Neural cell (in vitro differentiated cells): ENCODE results near the gene CTCF. TPM values are rescaled to one million over a fixed set of nuclear protein-coding genes. Genes with fewer than 3 reads are reported as not detected.

Experiments used
- H2AFZ ChIP-seq: fragments of 200-600, 300-800 bp; sonication (generic), shearing (Covaris generic); 2 replicates; pipeline ENCODE4 v1.6.0; 2014; ENCODE audit warnings: low read depth, mild to moderate bottlenecking, antibody characterized with exemption, low read length, moderate library complexity
- H3F3A ChIP-seq: fragments of 200-600 bp; shearing (Covaris generic); 2 replicates; pipeline ENCODE4 v1.6.1; 2016; ENCODE audit warnings: mild to moderate bottlenecking, moderate library complexity, mixed read lengths, antibody characterized with exemption, low read length; ENCODE audit not compliant: insufficient read depth, poor library complexity, severe bottlenecking
- H3K27ac ChIP-seq: fragments of 200-600, 300-800 bp; sonication (generic), shearing (Covaris generic); 2 replicates; pipeline ENCODE4 v1.5.1; 2014; ENCODE audit warnings: mild to moderate bottlenecking, low read length, moderate library complexity
- H3K27me3 ChIP-seq: fragments of 300-800, 200-600 bp; sonication (generic), shearing (Covaris generic); 2 replicates; pipeline ENCODE4 v1.6.0; 2014; ENCODE audit warnings: mild to moderate bottlenecking, low read depth, low read length, moderate library complexity; ENCODE audit not compliant: insufficient read depth
- H3K36me3 ChIP-seq: fragments of 300-800, 200-600 bp; sonication (generic), shearing (Covaris generic); 2 replicates; pipeline ENCODE4 v1.5.1; 2014; ENCODE audit warnings: mild to moderate bottlenecking, antibody characterized with exemption, low read length, moderate library complexity; ENCODE audit not compliant: insufficient read depth
- H3K4me2 ChIP-seq: fragments of 300-800, 200-600 bp; sonication (generic), shearing (Covaris generic); 2 replicates; pipeline ENCODE4 v1.6.0; 2014; ENCODE audit warnings: mild to moderate bottlenecking, low read length
- H3K4me3 ChIP-seq: fragments of 300-800, 200-600 bp; sonication (generic), shearing (Covaris generic); 2 replicates; pipeline ENCODE4 v1.5.1; 2014; ENCODE audit warnings: mild to moderate bottlenecking, low read length, moderate library complexity
- H3K79me2 ChIP-seq: fragments of 200-600 bp; shearing (Covaris generic); replicated peaks from 2 replicates; pipeline ENCODE4 v1.6.0; 2014; ENCODE audit warnings: mild to moderate bottlenecking, low read length, moderate library complexity; ENCODE audit not compliant: insufficient read depth
- H3K9ac ChIP-seq: fragments of 300-800, 200-600 bp; sonication (generic), shearing (Covaris generic); 2 replicates; pipeline ENCODE4 v1.6.1; 2016; ENCODE audit warnings: mild to moderate bottlenecking, low read length, mixed read lengths
- H3K9me2 ChIP-seq: fragments of 200-600 bp; shearing (Covaris generic); 2 replicates; pipeline ENCODE4 v1.6.1; 2016; ENCODE audit warnings: mild to moderate bottlenecking, low read length, mixed read lengths; ENCODE audit not compliant: insufficient read depth
- H3K9me3 ChIP-seq: fragments of 200-600, 300-800 bp; sonication (generic), shearing (Covaris generic); 2 replicates; pipeline ENCODE4 v1.6.1; 2016; ENCODE audit warnings: mild to moderate bottlenecking, mixed run types, low read length, moderate library complexity, mixed read lengths
- H4K20me1 ChIP-seq: fragments of 200-600 bp; shearing (Covaris generic); 2 replicates; pipeline ENCODE4 v1.6.1; 2016; ENCODE audit warnings: mild to moderate bottlenecking, mixed run types; ENCODE audit not compliant: insufficient read depth
- CTCF ChIP-seq: fragments of 450-650 bp; IDR thresholded peaks from 2 replicates; pipeline ENCODE4 v1.5.1; 2014; ENCODE audit warnings: antibody characterized with exemption, mild to moderate bottlenecking, moderate library complexity; ENCODE audit not compliant: poor library complexity, severe bottlenecking
- EP300 ChIP-seq: fragments of 450-650 bp; conservative IDR thresholded peaks from 2 replicates; pipeline ENCODE4 v1.6.1; 2014; ENCODE audit warnings: antibody characterized with exemption, mild to moderate bottlenecking, moderate library complexity; ENCODE audit not compliant: poor library complexity, severe bottlenecking
- EZH2 ChIP-seq: fragments of 200-600, 300-800 bp; shearing (Covaris generic), sonication (generic); IDR thresholded peaks from 2 replicates; pipeline ENCODE4 v1.6.1; 2014; ENCODE audit warnings: antibody characterized with exemption, low read length, borderline replicate concordance, mild to moderate bottlenecking; ENCODE audit not compliant: insufficient read depth, poor library complexity, severe bottlenecking
- MXI1 ChIP-seq: fragments of 450-650 bp; conservative IDR thresholded peaks from 2 replicates; pipeline ENCODE4 v1.6.1; 2014; ENCODE audit warnings: antibody characterized with exemption, mild to moderate bottlenecking; ENCODE audit not compliant: poor library complexity, severe bottlenecking
- POLR2AphosphoS5 ChIP-seq: IDR thresholded peaks from 2 replicates; pipeline ENCODE4 v1.6.1; 2012
- RAD21 ChIP-seq: fragments of 450-650 bp; conservative IDR thresholded peaks from 2 replicates; pipeline ENCODE4 v1.6.1; 2014; ENCODE audit warnings: antibody characterized with exemption, mild to moderate bottlenecking, moderate library complexity
- SMC3 ChIP-seq: fragments of 450-650 bp; conservative IDR thresholded peaks from 2 replicates; pipeline ENCODE4 v1.6.1; 2014; ENCODE audit warnings: antibody characterized with exemption, mild to moderate bottlenecking, moderate library complexity; ENCODE audit not compliant: poor library complexity
- TAF1 ChIP-seq: IDR thresholded peaks from 2 replicates; pipeline ENCODE4 v1.6.1; 2012; ENCODE audit warnings: low read depth
- polyA plus RNA-seq: library from polyadenylated mRNA; depleted of rRNA; stranded (reverse); fragments of >200 nt; gene quantifications from 2 replicates; pipeline ENCODE4 v1.2.3, GENCODE V29; 2014
- TF ChIP-seq, protein P1 (sequence below): IDR thresholded peaks from 2 replicates; pipeline ENCODE4 v1.6.1; 2012; ENCODE audit warnings: borderline replicate concordance

CTCF gene
- polyA plus RNA-seq, 1 donor from 2014 or later: 42.8 TPM

DNA sequence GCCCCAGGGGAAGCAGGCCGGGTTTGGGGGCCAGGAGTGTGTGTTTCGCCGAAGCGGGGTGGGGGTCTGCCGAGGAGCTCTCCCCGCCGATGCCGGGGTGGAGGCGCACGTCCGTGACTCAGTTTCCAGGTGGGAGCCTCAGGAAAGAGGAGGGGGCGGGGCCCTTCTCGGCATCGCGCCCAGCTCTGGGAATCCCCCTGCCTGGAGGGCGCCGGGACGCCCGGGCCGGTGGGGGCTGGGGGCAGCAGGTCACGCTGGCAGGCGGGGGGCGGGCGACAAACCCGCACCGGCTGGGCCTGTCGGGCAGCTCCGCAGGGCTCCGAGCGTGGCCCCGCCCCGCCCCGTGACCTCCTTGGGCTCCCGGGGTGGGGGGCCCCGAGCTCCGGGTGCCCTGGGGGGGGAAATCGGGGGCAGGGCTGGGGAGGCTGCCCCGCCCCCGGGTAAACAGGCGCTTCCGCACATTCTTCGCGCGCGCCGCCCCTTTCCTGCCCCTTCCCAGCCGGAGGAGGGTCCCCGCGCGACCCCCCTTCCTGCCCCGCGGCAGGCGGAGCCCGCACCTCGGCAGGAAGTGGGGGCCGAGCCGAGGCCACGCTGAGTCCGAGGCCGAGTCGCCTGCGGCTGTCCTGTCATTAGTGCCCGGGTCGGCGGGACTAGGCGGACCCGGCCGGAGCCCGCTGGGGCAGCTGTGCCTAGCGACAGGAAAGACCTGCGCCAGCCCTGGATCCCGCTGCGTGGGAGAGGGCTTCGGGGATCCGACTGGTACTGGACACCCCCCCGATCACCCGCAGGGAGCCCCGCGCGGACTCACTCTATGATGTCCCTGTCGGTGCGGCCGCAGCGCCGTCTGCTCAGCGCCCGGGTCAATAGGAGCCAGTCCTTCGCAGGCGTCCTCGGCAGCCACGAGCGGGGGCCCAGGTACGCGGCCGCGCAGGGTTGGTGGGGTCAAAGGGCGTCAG lies 24.4 kb upstream of the CTCF start:
- Histone ChIP-seq H3K4me3 (peak overlapping the region; percentile 65), H3K27me3 (peaks cover 10% of the 10 kb centered on the region), H3F3A (no peaks in the 10 kb centered on the region), H3K4me2 (peak overlapping the region; percentile 51), H4K20me1 (peaks cover 8% of the 10 kb centered on the region), H3K36me3 (no peaks in the 10 kb centered on the region), H3K27ac (no peak overlapping the region), H2AFZ (no peak overlapping the region), H3K9me2 (no peaks in the 10 kb centered on the region), H3K9me3 (no peaks in the 10 kb centered on the region), H3K79me2 (peaks cover 2% of the 10 kb centered on the region), H3K9ac (peak overlapping the region; percentile 52)
- TF ChIP-seq EZH2: no peak
- no peak for TF ChIP-seq TAF1
- TF ChIP-seq SMC3: no peak
- no peak for TF ChIP-seq POLR2AphosphoS5
- no peak for TF ChIP-seq MXI1
- TF ChIP-seq EP300: no peak
- no peak for TF ChIP-seq CTCF
- TF ChIP-seq, protein P1, sequence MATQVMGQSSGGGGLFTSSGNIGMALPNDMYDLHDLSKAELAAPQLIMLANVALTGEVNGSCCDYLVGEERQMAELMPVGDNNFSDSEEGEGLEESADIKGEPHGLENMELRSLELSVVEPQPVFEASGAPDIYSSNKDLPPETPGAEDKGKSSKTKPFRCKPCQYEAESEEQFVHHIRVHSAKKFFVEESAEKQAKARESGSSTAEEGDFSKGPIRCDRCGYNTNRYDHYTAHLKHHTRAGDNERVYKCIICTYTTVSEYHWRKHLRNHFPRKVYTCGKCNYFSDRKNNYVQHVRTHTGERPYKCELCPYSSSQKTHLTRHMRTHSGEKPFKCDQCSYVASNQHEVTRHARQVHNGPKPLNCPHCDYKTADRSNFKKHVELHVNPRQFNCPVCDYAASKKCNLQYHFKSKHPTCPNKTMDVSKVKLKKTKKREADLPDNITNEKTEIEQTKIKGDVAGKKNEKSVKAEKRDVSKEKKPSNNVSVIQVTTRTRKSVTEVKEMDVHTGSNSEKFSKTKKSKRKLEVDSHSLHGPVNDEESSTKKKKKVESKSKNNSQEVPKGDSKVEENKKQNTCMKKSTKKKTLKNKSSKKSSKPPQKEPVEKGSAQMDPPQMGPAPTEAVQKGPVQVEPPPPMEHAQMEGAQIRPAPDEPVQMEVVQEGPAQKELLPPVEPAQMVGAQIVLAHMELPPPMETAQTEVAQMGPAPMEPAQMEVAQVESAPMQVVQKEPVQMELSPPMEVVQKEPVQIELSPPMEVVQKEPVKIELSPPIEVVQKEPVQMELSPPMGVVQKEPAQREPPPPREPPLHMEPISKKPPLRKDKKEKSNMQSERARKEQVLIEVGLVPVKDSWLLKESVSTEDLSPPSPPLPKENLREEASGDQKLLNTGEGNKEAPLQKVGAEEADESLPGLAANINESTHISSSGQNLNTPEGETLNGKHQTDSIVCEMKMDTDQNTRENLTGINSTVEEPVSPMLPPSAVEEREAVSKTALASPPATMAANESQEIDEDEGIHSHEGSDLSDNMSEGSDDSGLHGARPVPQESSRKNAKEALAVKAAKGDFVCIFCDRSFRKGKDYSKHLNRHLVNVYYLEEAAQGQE: no peak
- no peak for TF ChIP-seq RAD21

DNA sequence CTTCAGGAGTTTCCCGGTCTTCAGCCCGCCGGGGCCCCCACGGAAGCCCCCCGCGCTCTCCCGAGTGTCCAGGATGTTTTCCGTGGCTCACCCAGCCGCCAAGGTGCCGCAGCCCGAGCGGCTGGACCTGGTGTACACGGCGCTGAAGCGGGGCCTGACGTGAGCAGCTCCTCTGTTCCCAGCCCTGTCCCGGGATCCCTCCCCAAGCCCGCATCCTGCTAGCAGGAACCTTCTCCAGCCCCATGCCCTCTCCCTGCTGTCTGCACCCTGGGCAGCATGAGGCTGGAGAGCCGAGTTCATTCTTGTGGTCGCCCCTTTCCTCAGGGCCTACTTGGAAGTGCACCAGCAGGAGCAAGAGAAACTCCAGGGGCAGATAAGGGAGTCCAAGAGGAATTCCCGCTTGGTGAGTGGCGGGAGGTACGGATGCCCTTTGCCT lies 23.6 kb upstream of the CTCF start:
- Histone ChIP-seq H3K4me3 (peak overlapping the region; percentile 65), H3K27ac (no peak overlapping the region), H4K20me1 (peaks cover 8% of the 10 kb centered on the region), H3K4me2 (no peak overlapping the region), H3K9ac (no peak overlapping the region), H3K27me3 (peaks cover 10% of the 10 kb centered on the region), H3K36me3 (no peaks in the 10 kb centered on the region), H3K79me2 (no peaks in the 10 kb centered on the region), H2AFZ (no peak overlapping the region), H3K9me2 (no peaks in the 10 kb centered on the region), H3F3A (no peaks in the 10 kb centered on the region), H3K9me3 (no peaks in the 10 kb centered on the region)
- TF ChIP-seq MXI1 (no peak), EZH2 (no peak), SMC3 (no peak), EP300 (no peak), RAD21 (no peak), CTCF (no peak)
